GM19468 (cell line): ENCODE results near the gene CDHR3.

Source experiments
- ATAC-seq: cut with Tn5 transposase; IDR thresholded peaks from one replicate; pipeline ENCODE4 v1.9.1; 2021; ENCODE audit warnings: mild to moderate bottlenecking, moderate library complexity, moderate number of reproducible peaks; ENCODE audit not compliant: unreplicated experiment; ENCODE audit errors: extremely low read depth

CDHR3 gene

GRCh38 chr7:106075937-106076336 lies 112.9 kb downstream of the CDHR3 start:
- ATAC-seq = no peak

DNA sequence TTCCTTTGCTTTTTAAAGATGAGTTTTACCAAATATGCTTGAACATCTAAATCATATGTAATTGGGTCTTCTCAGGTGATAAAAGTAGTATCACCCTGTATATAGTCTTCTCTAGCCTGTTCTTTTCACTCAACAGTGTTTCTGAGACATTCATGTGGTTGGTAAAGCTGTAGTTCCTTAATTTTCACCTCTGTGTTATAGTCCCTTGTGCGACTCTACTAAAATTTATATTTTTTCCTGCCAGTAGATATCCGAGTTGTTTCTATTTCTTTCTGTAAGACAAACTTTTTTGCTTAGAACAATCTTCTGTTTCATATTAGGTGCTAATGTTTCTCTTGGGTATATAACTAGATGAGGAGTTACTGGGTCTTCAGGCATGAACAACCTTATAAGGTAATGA lies 113.5 kb downstream of the CDHR3 start:
- ATAC-seq = no peak

DNA sequence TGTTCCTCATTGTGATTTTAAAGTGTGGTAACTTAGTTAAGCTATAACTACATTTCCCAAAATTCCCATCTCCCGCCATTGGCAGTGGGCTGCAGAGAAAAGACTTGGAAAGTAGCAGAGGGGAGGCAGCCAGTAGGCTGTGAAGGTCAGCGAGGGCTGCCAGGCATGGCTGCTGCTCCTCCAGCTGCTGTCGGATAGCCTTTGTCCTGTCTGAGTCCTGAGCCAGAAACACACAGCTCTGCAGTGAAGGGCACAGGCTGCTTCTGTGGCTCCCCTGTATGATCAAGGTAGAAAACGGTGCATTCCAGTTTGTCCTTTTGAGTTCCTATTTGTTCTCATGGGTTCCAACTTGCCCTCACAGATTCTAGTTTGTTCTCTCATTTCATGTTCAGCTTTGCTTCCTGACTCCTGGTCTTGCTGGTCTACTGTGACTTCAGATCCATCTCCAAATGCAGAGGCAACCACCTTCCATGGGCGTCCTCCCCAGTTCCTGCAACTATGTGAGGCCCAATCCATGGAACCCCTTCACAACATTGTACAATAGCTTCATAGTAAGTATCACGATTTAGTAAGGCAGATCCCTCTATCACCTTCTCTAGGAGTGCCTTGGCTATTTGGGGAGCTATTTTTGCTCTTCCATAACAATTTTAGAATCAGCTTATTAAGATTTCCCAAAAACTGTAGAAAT lies 117.4 kb downstream of the CDHR3 start:
- ATAC-seq = no peak

GRCh38 chr7:106082087-106082854 lies 119.2 kb downstream of the CDHR3 start:
- no peak for ATAC-seq
